Upper lobe of left lung (tissue), 6 donors: Measurements from ENCODE around the gene TTC28. TPM values are rescaled to one million over a fixed set of nuclear protein-coding genes. Genes with fewer than 3 reads are reported as not detected.

Experiments used
- ATAC-seq, 2 donors: fragments of 200-7000 bp; cut with Tn5 transposase; one replicate each; pipeline ENCODE4 v1.9.1; 2022; ENCODE audit warnings: mild to moderate bottlenecking in 2 of 2, moderate library complexity in 2 of 2; ENCODE audit not compliant: low FRiP score in 2 of 2
- DNase-seq, 2 donors: peaks; one replicate each; pipeline ENCODE4 v3.0.0-alpha.2; 2019 to 2020
- H3K27ac ChIP-seq, 4 donors: fragments of 200-600 bp; sonication (generic); one replicate each; pipeline ENCODE4 v1.5.1; 2016 to 2019
- H3K27me3 ChIP-seq, 4 donors: fragments of 200-600 bp; sonication (generic); one replicate each; pipeline ENCODE4 v1.5.1; 2017 to 2019
- H3K36me3 ChIP-seq, 4 donors: fragments of 200-600 bp; sonication (generic); one replicate each; pipeline ENCODE4 v1.5.1; 2016 to 2019
- H3K4me1 ChIP-seq, 4 donors: fragments of 200-600 bp; sonication (generic); one replicate each; pipeline ENCODE4 v1.5.1; 2018 to 2019
- H3K4me3 ChIP-seq, 4 donors: fragments of 200-600 bp; sonication (generic); one replicate each; pipeline ENCODE4 v1.5.1; 2017 to 2019; ENCODE audit warnings: mild to moderate bottlenecking in 2 of 4, moderate library complexity in 1 of 4
- H3K9me3 ChIP-seq, 4 donors: fragments of 200-600 bp; sonication (generic); one replicate each; pipeline ENCODE4 v1.5.1; 2018 to 2019
- EP300 ChIP-seq, 4 donors: sonication (generic); formaldehyde crosslinking; IDR thresholded peaks; one replicate each; pipeline ENCODE4 v1.5.1; 2017; ENCODE audit warnings: antibody characterized with exemption in 4 of 4, control low read depth in 2 of 4
- POLR2A ChIP-seq, 4 donors: fragments of 450-650 bp; IDR thresholded peaks; one replicate each; pipeline ENCODE4 v1.5.1; 2016 to 2017; ENCODE audit warnings: antibody characterized with exemption in 4 of 4, mild to moderate bottlenecking in 2 of 4
- POLR2AphosphoS5 ChIP-seq, 2 donors: sonication (generic); formaldehyde crosslinking; IDR thresholded peaks; one replicate each; pipeline ENCODE4 v1.5.1; 2017; ENCODE audit warnings: antibody characterized with exemption in 2 of 2
- WGBS, 2 donors: methylation state at CpG; one replicate each; pipeline ENCODE4 v1.1.5; 2017 to 2018; 5-methylcytosine and 5-hydroxymethylcytosine counted together
- total RNA-seq, 6 donors: library from RNA; depleted of rRNA in 4 of 6; stranded (reverse); fragments of >200 nt in 4 of 6; gene quantifications; one replicate each; pipeline versions ENCODE4 v1.1.0 to v1.2.1, GENCODE V29; 2016 to 2021
- TF ChIP-seq, protein P1 (sequence below), 6 experiments: fragments of 450-650 bp in 4 of 6; fragments of 200-600 bp in 2 of 6; sonication (generic) in 2 of 6; IDR thresholded peaks; one replicate each; pipeline ENCODE4 v1.5.1; 2016 to 2019; ENCODE audit warnings: antibody characterized with exemption in 6 of 6
- donor health status: DM: no; HTN: no; CAD: no; lungs with moderate emphysema.
- donor health status: DM: no; HTN: yes; CAD: no; lungs with severe emphysema.

Gene TTC28
- total RNA-seq, 6 donors from 2014 or later: 30.1 to 69.4 (median 41.4) TPM

DNA sequence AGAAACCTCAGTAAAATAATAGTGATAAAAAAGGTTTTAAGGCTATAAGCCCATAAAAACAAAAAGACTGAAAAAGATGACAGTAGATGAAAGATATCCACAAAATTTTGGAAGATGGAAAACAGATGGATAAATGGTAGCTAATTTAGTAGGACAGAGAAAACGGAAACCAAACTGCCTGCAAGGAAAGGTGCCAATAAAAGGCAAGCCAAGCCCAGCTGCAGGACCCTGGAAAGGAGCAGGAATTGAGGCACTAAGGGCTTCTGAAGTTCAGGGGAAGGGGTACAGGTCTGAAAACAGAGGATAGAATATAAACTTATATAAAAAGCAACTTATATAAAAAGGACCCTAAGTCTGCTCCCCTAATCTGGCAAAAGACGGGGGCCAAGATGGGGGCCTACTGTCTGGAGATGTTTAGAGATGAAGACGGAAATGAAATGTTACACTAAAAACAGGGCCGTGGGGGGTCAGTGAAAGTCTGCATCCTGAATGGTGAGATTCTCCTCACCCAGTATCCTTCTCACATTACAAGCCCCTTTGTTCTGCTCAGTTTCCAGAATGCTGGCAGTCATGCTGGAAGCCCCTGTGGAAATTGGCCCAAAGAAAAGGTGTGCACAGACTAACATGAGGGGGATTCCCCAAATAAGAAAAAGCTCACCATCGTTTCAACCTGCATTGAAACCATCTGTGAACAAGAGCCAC, 491.3 kb downstream of the TTC28 start:
- no peak for ATAC-seq
- WGBS, 2 donors: 79 to 86% methylated on average over 5 of the region's 5 CpGs

DNA sequence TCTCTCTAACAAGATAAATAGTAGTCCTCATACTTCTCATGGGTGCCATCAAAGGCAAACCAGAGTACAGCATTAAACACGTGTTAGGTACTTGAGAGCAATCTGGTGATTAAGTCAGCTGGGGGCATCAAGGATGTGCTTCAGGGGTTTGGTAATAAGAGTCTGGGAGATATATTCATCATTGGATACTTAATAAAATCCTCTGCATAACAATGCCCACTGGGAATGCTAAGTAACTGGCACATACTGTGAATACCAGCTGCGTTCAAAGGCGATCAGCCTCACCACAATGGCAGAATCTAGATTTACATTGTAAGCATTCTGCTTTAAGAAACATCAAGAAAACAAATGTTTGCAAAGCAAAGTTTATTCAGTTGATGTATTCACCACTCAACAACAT, 492.0 kb downstream of the TTC28 start:
- no peak for ATAC-seq
- no peaks in the 10 kb centered on the region for H3K9me3 ChIP-seq
- no peak for DNase-seq
- H3K4me3 ChIP-seq: no peak overlapping the region
- H3K4me1 ChIP-seq: peaks cover 0 to 12% (median 5%) of the 10 kb centered on the region in 4 donors
- H3K27me3 ChIP-seq: no peaks in the 10 kb centered on the region
- WGBS, 2 donors: 78 to 98% methylated on average over 3 of the region's 3 CpGs
- no peaks in the 10 kb centered on the region for H3K36me3 ChIP-seq
- TF ChIP-seq POLR2A (IDR thresholded peaks at IDR 0.05) (no peak), EP300 (IDR thresholded peaks at IDR 0.05) (no peak), POLR2AphosphoS5 (IDR thresholded peaks at IDR 0.05) (no peak)
- TF ChIP-seq, protein P1, sequence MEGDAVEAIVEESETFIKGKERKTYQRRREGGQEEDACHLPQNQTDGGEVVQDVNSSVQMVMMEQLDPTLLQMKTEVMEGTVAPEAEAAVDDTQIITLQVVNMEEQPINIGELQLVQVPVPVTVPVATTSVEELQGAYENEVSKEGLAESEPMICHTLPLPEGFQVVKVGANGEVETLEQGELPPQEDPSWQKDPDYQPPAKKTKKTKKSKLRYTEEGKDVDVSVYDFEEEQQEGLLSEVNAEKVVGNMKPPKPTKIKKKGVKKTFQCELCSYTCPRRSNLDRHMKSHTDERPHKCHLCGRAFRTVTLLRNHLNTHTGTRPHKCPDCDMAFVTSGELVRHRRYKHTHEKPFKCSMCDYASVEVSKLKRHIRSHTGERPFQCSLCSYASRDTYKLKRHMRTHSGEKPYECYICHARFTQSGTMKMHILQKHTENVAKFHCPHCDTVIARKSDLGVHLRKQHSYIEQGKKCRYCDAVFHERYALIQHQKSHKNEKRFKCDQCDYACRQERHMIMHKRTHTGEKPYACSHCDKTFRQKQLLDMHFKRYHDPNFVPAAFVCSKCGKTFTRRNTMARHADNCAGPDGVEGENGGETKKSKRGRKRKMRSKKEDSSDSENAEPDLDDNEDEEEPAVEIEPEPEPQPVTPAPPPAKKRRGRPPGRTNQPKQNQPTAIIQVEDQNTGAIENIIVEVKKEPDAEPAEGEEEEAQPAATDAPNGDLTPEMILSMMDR (IDR thresholded peaks at IDR 0.05): no peak
- no peak overlapping the region for H3K27ac ChIP-seq

More for the DNA sequence above, 491.3 kb downstream of the TTC28 start:
- Histone ChIP-seq H3K9me3 (no peaks in the 10 kb centered on the region), H3K27ac (no peak overlapping the region), H3K36me3 (no peaks in the 10 kb centered on the region), H3K27me3 (no peaks in the 10 kb centered on the region), H3K4me3 (no peak overlapping the region), H3K4me1 (peaks cover 0 to 6% (median 3%) of the 10 kb centered on the region in 4 donors)
- no peak for DNase-seq
- TF ChIP-seq POLR2AphosphoS5 (IDR thresholded peaks at IDR 0.05) (no peak), EP300 (IDR thresholded peaks at IDR 0.05) (no peak), POLR2A (IDR thresholded peaks at IDR 0.05) (no peak)
- TF ChIP-seq, protein P1 (IDR thresholded peaks at IDR 0.05): no peak

DNA sequence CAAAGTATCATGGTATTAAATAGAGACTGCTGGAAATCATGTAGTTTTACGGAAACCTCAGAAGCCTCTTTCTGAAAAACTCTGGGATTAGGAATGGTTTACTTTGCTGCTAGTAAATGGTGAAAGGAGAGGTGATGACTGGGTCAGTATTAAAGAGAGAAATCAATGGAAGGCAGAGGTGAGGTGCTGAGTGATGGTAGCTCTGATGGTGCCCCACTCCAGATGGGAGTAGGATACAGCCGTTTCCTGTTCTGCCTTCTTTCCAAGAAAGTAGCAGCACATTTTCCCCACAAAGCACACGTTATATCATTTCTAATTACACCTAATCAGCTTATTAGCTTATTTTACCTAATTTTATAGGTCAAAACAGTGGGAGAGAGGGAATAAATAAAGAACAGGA, 493.0 kb downstream of the TTC28 start:
- H3K4me1 ChIP-seq: peaks cover 2 to 16% (median 13%) of the 10 kb centered on the region in 4 donors
- H3K9me3 ChIP-seq: no peaks in the 10 kb centered on the region
- no peak for ATAC-seq
- H3K4me3 ChIP-seq: no peak overlapping the region
- DNase-seq: no peak
- TF ChIP-seq POLR2AphosphoS5 (IDR thresholded peaks at IDR 0.05): no peak
- no peak for TF ChIP-seq EP300 (IDR thresholded peaks at IDR 0.05)
- no peak for TF ChIP-seq POLR2A (IDR thresholded peaks at IDR 0.05)
- TF ChIP-seq, protein P1 (IDR thresholded peaks at IDR 0.05): no peak
- WGBS, 2 donors: 69 to 81% methylated on average over 3 of the region's 3 CpGs
- H3K27ac ChIP-seq: no peak overlapping the region
- no peaks in the 10 kb centered on the region for H3K27me3 ChIP-seq
- no peaks in the 10 kb centered on the region for H3K36me3 ChIP-seq

DNA sequence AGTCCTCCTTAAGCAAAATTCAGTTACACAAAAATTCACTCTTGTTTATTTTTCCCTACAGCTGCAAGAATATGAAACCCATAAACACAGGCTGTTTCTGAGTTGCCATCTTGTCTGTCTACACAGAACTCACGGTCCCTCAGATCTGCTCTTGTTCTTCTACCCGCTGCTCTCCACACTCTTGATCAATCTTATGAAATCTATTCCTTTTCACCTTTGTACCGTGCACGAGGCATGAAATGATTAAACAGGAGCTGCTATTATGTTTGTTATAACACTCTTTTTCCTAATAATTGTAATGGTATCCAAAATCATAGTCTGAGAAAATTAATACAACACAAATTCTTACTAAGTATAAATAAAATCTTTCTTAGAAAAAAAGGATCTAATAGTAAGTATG, 494.5 kb downstream of the TTC28 start:
- 95 to 96% methylated on average over 4 of the region's 4 CpGs for WGBS, 2 donors
- TF ChIP-seq EP300 (IDR thresholded peaks at IDR 0.05) (no peak), POLR2A (IDR thresholded peaks at IDR 0.05) (no peak), POLR2AphosphoS5 (IDR thresholded peaks at IDR 0.05) (no peak)
- TF ChIP-seq, protein P1 (IDR thresholded peaks at IDR 0.05): no peak
- peaks cover 10 to 21% (median 17%) of the 10 kb centered on the region in 4 donors for H3K4me1 ChIP-seq
- H3K27me3 ChIP-seq: no peaks in the 10 kb centered on the region
- H3K27ac ChIP-seq: no peak overlapping the region
- H3K4me3 ChIP-seq: no peak overlapping the region
- ATAC-seq (no peak), DNase-seq (no peak)
- H3K9me3 ChIP-seq: no peaks in the 10 kb centered on the region
- no peaks in the 10 kb centered on the region for H3K36me3 ChIP-seq
